Activated CD4-positive, alpha-beta T cell treated with anti-CD3 and anti-CD28 coated beads for 4 hours (primary cell): ENCODE data around the gene TTC9C.
"Not testable (repeated sequence)": the region's sequence is repeated elsewhere in the genome, so short reads cannot be mapped to it uniquely, and the experiment has no call there.

Experiments
- DNase-seq, 2 donors: peaks; one replicate each; pipeline ENCODE4 v3.0.0-alpha.2; 2020

Gene TTC9C

DNA sequence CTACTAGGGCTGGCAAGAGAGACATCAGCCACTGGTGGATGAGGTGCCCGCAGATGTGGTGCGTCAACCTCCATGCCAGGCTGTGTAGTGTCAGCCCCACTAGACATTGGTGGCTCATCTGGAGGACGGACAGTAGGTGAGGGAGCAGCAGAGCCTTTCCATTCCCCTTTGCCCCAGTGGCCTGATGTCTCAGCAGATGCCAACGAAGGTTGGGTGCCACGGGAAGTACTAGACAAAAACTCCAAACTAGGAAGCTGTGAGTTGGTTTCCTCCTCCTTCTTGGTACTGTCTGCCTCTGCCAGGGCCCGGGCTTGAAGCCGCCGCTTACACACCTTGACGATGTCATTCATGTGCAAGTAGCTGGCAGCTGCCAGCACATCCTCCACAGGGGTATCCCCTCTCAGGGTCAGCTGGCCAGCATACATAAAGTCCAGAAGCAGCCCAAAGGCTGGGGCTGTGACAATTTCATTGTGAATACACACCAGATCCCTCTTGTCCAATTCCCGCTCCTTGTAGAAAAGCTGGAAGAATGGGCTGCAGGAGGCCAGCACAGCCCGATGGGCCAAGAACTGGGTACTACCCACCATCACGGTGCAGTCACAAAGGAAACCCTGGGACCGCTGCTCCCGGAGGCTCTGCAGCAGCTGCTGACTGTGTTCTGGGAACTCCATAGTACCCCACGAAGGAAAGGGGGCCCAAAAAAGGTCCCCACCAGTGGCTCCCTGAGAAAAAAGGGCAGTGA is 24.9 kb downstream of the TTC9C start:
- DNase-seq = no peak

DNA sequence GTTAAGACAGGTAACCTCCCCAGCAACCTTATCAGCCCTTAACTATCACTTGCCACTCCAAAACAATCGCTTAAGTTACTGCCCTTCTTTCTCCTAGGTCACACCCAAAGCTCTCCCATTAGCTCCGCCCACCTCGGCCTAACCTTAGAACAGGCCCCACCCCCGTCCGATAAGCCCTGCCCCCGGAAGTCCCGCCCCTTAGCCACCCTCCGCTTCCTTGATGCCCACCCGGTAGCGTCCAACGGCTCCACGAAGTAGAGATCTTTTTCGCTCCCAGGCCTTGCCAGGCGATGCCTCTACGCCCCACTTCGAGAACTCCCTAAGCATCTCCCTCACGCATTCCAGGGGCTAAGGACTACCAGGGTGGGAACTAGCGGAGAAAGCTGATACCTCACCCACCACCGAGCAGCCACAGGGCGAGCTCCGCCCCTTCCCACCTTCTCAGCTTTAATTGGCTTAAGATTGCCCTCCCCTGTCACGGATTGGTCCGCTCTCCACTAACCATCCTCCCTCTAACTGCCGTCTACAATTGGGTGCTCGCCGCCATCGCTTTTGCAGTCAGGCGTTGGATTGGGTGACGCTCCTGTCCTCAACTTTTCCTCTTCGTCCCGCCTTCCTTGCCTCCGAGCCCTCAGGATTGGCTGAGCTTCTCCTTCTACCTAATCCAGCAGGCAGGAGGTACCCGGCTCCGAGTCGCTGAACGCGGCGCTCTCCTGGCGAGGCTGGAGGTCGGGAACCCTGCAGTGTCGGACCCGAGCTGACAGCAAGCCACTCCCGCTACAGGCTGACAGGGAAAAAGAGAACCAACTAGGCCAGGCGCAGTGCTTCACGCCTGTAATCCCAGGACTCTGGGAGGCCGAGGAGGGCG is 25.7 kb downstream of the TTC9C start, which contains the start of gene ZBTB3:
ZBTB3 (minus strand) TSS at position 425 of the 868 bp plus-strand sequence. CDS start 496 bp downstream, outside the sequence.
- DNase-seq = peak; percentile 98

DNA sequence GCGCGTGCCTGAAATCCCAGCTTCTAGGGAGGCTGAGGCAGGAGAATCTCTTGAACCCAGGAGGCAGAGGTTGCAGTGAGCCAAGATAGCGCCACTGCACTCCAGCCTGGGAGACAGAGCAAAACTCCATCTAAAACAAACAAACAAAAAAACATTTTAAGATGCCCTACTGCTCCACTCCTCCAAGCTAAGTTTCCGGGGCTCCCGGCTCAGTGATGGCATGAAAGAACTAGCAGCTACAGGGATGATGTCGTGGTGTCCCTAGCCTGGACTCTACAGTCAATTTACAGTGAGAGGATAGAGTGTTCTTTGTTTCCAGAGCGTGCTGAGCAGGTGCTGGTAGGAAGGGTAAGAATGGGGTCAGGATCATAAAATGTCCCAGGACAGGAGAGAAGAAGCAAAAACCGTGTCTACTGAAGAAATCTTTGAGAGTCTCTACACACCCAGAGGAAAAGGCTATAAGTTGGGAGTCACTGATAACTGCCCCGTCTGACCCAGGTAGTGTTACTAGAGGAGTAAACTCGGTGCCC is 26.9 kb downstream of the TTC9C start:
- no peak for DNase-seq

DNA sequence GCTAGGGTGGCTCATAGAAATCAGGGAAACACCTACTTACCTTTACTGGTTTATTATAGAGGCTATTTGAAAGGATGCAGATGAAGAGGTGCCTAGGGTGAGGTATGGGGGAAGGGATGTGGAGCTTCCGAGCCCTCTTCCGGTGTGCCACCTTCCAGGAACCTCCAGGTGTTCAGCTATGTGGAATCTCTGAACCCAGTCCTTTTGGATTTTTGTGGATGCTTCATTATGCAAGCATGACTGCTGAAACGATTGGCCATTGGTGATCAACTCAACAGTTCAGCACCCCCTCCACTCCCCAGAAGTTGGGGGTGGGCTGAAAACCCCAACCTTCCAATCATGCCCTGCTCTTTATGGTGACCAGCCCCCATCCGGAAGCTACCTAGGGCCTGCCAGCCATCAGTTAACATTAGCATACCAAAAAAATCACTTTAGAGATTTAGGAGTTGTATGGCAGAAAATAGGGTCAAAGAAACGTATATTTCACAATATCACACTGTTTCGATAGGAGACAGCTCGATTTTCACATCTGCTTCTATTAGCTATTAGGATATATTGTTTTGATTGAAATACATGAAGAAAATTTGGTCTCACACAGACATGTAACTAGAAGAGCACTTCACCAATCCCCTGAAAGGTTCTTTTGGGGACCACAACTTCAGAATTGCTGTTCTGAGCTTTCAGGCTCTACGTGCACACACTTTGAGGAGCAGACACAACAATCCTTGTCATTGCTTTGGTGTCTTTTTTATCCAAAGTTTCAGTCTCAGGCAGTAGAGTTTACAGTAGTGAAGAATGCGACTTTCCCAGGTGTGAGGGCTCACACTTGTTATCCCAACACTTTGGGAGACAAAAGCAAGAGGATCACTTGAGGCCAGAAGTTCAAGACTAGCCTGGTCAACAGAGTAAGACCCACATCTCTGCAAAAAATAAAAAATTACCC is 29.8 kb downstream of the TTC9C start:
- no peak for DNase-seq

DNA sequence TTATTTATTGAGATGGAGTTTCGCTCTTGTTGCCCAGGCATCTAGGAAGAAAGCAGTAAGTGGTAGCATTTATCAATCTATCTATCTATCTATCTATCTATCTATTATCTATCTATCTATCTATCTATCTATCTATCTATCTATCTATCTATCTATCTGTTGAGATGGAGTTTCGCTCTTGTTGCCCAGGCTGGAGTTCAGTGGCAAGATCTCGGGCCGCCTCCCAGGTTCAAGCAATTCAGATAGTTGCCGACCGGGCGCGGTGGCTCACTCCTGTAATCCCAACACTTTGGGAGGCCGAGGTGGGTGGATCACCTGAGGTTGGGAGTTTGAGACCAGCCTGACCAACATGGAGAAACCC is 32.6 kb downstream of the TTC9C start:
- DNase-seq = not testable (repeated sequence)

DNA sequence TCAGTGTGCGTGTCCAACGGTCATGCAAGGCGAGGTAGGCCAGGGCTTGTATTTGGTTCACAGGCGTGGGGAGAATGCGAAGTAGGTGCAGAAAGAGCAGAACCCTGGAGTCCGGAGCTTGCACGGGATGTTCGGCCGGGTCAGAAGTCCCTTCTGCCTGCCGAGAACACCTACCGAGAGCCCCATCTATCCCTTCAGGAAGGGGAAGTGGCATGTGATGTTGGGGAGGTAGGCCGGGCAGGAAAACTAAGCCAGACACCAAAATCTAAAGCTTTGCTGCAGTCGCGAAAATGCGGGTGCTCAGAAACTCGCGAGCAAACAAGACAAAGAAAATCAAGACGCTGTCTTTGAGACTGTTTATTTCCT is 42.5 kb downstream of the TTC9C start:
- no peak for DNase-seq

DNA sequence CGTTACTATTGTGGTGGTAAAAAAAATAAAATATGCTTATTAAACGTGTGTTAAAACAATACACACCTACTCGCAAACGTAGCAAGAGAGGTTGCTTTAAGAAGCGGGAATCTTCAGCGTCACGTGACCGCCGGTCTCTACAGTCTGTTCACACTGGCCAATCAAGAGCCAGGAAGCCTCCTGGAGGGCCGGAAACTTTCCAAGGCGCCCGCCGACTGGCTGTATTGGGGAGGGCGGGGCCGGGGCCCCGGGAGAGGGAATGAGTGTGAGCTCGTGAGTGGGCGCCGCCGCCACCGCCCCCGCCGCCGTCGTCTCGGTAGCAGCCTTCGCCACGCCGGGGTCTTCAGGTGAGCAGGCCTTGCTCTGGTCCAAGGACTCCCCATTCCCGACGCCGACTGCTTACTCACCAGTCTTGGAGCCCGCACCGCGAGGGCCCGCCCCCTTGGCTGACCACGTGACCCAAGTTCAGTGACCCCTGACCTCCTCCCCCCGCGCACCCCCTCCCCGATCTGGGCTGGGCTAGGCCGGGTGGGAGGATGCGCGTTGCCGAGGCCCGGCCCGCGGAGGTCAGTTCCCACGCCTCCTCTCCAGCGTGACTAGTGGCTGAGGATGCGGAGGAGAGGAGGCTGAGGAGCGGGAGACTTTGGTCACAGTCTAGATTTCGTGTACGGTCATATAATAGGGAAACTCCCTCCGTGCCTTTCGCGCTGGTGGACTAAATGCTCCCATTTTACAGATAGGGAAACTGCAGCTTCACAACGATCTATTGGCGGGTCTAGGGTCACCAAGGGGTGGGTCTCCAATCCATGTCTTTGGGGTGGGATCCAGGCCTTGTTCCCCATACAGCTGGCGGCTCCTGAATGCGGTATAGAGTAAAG is 43.1 kb downstream of the TTC9C start, which contains the start of gene TAF6L:
TAF6L (plus strand) TSS at position 253 of the 878 bp plus-strand sequence. CDS start 4,388 bp downstream, outside the sequence.
- DNase-seq = peak; percentile 91 to 93

DNA sequence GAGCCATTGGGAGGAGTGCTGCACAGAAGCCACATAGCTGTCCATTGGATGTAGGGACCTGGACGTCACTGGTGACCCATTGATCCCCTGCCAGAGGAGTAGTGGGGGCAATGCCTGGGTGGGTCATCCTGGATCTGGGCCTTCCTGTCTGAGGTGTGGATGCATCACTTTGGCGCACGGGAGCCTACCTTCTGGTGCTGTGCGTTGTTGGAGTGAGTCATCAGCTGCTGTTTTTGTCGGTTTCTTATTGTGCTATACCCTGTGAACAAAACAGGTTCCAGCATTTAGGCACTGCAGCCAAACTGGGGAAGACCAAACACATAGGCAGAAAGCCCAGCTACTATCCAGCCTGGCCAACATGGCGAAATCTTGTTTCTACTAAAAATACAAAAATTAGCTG is 46.1 kb downstream of the TTC9C start:
- DNase-seq = no peak

DNA sequence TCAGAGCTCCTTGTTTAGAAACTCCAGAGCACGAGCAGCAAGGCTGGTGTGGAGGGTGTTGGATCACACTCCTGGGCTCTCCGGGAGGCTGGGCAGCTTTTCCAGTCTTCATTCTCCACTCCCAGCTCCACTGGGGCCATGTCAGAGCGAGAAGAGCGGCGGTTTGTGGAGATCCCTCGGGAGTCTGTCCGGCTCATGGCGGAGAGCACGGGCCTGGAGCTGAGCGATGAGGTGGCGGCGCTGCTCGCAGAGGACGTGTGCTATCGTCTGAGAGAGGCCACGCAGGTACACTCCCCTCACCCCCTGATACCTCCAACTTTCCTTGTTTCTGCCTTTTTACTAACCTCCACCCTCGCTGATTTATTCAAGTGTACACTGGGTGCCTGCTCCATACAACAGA is 47.4 kb downstream of the TTC9C start:
- no peak for DNase-seq

DNA sequence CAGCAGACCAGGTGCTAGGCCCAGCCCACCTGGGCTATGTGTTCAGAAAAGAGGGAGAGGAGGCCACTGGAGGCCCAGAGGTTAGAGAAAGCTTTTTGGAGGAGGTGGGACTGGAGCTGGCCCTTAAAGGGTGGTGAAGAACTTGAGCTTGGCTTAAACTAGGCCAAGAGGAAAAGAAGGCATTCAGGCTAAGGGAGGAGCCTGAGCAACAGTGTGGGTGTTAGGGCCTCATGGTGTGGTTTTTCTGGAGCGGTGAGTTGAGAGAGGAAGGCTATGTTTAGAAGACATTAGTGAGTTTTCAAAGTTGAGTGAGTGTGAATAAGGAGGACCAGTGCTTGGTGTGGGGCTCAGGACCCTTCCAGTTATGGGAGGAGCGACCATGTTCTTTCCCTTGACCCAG is 49.1 kb downstream of the TTC9C start:
- DNase-seq = no peak

DNA sequence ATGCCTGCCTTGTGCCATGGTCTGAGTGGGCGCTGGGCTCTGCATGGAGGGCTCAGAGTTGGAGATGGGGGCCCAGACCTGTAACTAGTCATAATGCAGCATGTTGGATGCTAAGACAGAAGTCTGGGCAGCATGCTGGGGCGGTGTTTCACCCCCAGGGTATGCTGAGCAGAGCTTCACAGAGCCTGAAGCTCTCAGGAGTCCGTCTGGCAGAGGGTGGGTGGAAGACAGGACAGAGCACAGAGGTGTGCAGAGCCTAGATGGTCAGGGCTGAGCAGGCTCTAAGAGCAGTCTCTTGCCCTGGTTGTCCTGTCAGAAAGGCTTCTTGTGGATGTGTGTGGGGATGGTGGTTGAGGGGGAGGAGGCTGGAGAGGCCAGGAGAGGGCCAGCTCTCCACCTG is 50.2 kb downstream of the TTC9C start:
- no peak for DNase-seq

DNA sequence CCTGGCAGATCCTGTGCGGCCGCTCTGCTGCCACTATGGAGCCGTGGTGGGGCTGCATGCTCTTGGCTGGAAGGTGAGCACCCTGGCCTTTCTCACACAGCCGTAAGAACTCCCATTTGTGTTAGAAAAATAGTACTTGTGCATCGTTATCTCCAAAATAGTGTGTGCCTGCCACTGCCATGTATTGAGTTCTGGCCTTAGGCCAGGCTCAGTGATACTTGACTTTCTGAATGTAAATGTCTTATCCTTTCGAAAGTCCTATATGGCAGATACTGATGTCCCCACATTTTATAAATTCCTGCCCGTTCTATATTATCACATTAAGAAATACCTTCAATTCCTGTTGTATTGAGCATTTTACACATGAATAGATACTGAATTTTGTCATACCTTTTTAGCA is 54.5 kb downstream of the TTC9C start:
- no peak for DNase-seq

DNA sequence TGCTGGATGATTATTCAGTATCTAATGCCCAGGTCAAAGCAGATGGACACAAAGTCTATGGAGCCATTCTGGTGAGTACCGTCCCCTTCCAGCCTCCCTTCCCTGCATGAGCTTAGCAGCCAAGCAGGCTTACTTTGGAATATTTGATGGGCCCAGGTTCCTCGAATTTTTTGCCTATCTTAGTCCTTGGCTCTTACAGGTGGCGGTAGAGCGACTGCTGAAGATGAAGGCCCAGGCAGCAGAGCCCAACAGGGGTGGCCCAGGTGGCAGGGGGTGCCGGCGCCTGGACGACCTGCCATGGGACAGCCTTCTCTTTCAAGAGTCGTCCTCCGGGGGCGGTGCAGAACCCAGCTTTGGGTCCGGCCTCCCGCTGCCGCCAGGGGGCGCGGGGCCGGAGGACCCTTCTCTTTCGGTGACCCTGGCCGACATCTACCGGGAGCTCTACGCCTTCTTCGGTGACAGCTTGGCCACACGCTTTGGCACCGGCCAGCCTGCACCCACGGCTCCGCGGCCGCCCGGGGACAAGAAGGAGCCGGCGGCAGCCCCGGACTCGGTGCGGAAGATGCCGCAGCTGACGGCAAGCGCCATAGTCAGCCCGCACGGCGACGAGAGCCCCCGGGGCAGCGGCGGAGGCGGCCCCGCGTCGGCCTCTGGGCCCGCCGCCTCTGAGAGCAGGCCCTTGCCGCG is 58.2 kb downstream of the TTC9C start:
- peak; percentile 80 to 85 for DNase-seq

DNA sequence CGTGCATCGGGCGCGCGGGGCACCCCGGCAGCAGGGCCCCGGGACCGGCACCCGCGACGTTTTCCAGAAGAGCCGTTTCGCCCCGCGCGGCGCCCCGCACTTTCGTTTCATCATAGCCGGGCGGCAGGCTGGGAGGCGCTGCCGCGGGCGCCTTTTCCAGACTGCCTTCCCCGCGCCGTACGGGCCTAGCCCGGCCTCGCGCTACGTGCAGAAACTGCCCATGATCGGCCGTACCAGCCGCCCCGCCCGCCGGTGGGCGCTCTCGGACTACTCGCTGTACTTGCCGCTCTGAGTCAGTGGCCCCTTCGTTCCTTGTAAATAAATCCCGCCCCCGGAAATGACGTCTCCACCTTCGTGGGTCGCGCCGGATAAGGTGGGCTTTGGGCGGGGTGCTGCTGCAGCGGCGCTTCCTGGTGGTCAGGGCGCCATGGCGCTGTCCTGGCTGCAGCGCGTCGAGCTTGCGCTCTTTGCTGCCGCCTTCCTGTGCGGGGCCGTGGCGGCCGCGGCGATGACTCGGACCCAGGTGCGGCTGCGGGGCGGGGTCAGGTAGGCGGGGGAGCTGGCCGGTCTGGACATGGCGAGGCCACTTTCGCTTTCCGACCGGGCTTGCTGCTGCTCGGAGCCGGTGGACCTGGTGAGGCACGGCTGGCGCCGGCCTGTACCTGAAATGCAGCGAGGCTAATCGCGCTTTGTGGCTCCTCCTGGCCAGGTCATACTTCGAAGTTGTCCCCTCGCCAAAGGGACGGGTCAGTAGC is 58.9 kb downstream of the TTC9C start, which contains the start of gene TMEM179B:
TMEM179B (plus strand) TSS at position 398 of the 755 bp plus-strand sequence; CDS start at position 428, 30 bp downstream.
- DNase-seq = peak; percentile 99
